Keratinocyte (primary cell): ENCODE data around the gene ESR2.

ENCODE experiments used
- EZH2 ChIP-seq: IDR thresholded peaks from one replicate; pipeline ENCODE4 v1.6.1; 2012; ENCODE audit warnings: inconsistent platforms, mild to moderate bottlenecking, low read length, moderate library complexity
- TF ChIP-seq, protein P1 (sequence below), 3 experiments: IDR thresholded peaks in 1 of 3; conservative IDR thresholded peaks in 1 of 3; optimal IDR thresholded peaks in 1 of 3; 2 replicates in 2 of 3; 3 replicates in 1 of 3; pipeline versions ENCODE3 to v1.5.1; 2011; ENCODE audit warnings: low read length in 3 of 3, mild to moderate bottlenecking in 3 of 3, moderate library complexity in 2 of 3, control low read depth in 1 of 3, inconsistent platforms in 1 of 3; ENCODE audit not compliant: insufficient read depth in 2 of 3; ENCODE audit errors: extremely low read depth in 1 of 3

DNA sequence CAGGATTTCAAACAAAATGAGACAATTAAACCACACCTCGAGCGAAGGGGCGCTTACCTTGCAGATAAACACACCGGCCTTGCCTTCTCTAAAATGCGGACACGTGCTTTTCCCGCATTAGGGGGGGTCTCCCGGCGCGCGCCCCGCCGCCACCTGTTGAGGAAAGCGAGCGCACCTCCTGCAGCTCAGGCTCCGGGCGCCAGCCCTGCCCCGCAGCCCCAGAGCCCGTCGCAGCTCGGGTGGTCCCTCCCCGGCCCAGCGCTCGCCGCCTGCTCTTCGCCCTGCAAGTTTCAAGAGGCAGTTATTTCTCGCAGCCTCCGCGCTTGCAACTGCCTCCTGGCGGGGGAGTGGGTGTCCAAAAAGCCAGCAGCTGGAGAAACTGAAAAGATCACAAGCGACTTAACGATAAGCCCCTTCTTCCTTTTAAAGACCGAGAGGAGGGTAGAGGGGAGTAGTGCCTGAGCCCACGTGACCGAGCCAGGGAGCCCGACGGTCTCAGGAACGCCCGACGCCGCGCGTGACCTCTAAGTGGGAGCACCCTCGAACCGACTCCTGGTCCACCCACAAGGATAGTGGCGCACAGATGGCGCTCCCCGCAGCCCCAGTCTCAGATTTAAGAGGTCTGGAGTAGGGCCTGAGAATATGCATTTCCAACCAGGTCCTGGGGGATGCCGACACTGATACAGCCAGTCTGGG, at the start of gene ESR2:
- TF ChIP-seq, protein P1, sequence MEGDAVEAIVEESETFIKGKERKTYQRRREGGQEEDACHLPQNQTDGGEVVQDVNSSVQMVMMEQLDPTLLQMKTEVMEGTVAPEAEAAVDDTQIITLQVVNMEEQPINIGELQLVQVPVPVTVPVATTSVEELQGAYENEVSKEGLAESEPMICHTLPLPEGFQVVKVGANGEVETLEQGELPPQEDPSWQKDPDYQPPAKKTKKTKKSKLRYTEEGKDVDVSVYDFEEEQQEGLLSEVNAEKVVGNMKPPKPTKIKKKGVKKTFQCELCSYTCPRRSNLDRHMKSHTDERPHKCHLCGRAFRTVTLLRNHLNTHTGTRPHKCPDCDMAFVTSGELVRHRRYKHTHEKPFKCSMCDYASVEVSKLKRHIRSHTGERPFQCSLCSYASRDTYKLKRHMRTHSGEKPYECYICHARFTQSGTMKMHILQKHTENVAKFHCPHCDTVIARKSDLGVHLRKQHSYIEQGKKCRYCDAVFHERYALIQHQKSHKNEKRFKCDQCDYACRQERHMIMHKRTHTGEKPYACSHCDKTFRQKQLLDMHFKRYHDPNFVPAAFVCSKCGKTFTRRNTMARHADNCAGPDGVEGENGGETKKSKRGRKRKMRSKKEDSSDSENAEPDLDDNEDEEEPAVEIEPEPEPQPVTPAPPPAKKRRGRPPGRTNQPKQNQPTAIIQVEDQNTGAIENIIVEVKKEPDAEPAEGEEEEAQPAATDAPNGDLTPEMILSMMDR (optimal IDR thresholded peaks at IDR 0.05 in 1 of 3, IDR thresholded peaks at IDR 0.05 in 1 of 3, conservative IDR thresholded peaks at IDR 0.05 in 1 of 3; ENCODE audit: extremely low read depth in 1 of 3, insufficient read depth in 2 of 3, low read length in 3 of 3): peak in 2 of 3 experiments; percentile 16 to 18
- TF ChIP-seq EZH2: peak; percentile 51
